ENCODE measurements around the gene RNASE4.

Gene RNASE4

DNA sequence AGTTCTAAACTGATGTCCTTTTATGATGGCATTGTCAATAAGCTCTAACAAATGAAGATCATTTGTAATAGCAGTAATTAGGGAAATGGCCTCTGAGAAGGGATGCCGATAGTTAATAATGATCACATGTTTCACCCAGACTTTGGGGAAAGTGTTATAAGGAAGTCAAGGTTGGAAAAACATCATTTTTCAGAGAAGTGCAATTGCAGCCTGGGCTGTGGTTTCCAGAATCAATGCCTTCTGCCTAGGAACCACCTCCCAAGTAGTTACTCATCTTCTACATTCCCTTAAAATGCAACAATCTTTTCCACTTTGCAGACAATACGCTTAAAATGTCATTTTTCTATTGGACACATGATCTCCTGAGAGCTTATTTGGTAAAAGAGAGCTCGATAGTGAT, 62.2 kb downstream of the RNASE4 start:
- DNase-seq = no peak

DNA sequence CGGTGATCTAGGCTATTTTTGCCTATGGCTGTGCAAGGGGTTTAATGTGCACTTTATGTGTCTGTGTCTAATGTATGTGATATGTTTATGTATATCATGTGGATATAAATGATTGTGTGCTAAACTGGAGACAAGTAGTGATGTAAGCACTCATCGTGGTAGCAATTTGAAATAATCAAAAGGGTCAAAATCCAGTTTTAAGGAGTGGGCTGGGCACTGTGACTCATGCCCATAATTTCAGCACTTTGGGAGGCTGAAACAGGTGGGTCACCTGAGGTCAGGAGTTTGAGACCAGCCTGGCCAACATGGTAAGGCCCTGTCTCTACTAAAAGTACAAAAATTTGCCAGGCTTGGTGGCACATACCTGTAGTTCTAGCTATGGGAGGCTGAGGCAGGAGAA, 64.1 kb downstream of the RNASE4 start:
- DNase-seq = no peak

DNA sequence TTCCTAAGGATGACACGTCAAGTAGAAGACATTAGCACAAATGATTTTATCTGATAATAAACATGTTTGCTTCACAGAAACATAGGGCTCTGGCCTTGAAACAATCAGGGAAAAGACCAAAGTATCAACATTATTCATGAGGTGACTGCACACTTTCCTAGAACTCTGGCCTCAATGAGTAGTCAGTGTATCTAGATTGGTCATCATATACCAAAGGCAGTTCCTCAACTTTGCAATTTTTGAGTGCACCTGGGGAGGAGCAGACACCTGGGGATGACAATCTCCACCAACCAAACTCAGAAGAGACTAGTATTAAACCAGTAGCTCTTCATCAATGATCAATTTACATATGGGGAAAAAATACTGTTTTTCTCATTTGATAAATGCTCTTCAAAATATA, 65.8 kb downstream of the RNASE4 start:
- no peak for DNase-seq

Data from T-helper 9 cell (primary cell).